ENCODE data around the gene GORASP2.
"Not testable (repeated sequence)": the region's sequence is repeated elsewhere in the genome, so short reads cannot be mapped to it uniquely, and the experiment has no call there.

The GORASP2 gene

DNA sequence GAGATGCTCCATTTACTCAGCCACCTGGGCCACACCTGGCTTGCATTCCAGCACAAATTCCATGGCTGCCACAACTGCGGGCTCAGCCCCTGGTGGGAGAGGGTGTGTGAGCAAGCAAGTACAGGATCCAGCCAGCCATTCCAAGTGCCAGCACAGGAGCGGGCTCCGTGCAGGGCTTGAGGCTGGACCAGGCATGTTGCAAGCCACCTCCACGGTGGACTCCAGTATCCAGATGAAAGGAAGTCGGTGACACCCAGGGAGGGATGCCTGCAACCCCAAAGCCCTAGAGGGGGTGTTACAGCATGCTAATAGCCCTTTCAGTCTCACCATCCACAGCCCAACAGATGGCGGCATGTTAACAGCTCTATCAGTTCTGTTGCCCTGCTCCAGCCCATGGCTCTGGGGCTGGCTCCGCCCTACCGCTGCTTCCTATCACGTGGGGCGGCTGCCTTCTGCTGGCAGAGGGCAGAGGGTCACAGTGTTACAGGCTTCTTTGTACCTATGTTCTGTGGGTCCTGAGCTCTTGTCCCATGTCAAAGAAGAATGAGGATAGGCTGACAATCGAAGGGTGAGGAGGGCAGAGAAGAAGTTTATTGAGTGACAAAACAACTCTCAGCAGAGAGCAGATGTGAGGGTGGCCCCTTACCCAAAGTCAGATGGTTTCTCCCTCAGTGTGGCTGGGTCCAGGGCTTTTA lies 11.7 kb upstream of the GORASP2 start:
- H3K27me3 ChIP-seq (replicated peaks; ENCODE audit: control insufficient read depth, insufficient read depth, low read length): no peaks in the 10 kb centered on the region
- H3K4me3 ChIP-seq (replicated peaks; ENCODE audit: low read depth, low read length): no peak overlapping the region
- TF ChIP-seq, protein P1, sequence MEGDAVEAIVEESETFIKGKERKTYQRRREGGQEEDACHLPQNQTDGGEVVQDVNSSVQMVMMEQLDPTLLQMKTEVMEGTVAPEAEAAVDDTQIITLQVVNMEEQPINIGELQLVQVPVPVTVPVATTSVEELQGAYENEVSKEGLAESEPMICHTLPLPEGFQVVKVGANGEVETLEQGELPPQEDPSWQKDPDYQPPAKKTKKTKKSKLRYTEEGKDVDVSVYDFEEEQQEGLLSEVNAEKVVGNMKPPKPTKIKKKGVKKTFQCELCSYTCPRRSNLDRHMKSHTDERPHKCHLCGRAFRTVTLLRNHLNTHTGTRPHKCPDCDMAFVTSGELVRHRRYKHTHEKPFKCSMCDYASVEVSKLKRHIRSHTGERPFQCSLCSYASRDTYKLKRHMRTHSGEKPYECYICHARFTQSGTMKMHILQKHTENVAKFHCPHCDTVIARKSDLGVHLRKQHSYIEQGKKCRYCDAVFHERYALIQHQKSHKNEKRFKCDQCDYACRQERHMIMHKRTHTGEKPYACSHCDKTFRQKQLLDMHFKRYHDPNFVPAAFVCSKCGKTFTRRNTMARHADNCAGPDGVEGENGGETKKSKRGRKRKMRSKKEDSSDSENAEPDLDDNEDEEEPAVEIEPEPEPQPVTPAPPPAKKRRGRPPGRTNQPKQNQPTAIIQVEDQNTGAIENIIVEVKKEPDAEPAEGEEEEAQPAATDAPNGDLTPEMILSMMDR (IDR thresholded peaks at IDR 0.05; ENCODE audit: insufficient read depth, low read length, poor library complexity, severe bottlenecking): no peak
- no peak for DNase-seq (ENCODE audit: extremely low read depth, insufficient read length)
- H3K36me3 ChIP-seq (ENCODE audit: control insufficient read depth, insufficient read depth, low read length): no peaks in the 10 kb centered on the region

DNA sequence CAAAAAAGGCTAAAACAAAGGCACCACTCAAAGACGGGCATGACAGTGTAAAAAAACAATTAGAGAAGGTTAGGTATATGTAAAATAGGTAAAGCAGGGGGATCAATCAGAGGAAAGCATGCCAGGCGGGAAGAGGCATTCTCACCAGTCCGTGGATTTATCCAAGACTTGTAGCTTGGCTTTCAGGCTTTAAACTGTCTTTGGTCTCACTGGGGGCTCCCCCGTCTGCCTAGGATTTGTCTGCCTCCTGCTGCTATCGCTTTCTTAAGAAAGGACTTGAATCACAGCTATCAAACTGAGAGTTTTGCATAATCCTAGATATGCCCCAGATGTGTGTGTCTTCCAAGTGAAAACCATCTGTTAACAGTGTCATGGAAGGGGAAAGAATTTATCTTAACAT lies 11.1 kb upstream of the GORASP2 start:
- DNase-seq (ENCODE audit: extremely low read depth, insufficient read length): no peak
- no peaks in the 10 kb centered on the region for H3K27me3 ChIP-seq (replicated peaks; ENCODE audit: control insufficient read depth, insufficient read depth, low read length)
- H3K4me3 ChIP-seq (replicated peaks; ENCODE audit: low read depth, low read length): no peak overlapping the region
- TF ChIP-seq, protein P1 (IDR thresholded peaks at IDR 0.05; ENCODE audit: insufficient read depth, low read length, poor library complexity, severe bottlenecking): no peak
- no peaks in the 10 kb centered on the region for H3K36me3 ChIP-seq (ENCODE audit: control insufficient read depth, insufficient read depth, low read length)

DNA sequence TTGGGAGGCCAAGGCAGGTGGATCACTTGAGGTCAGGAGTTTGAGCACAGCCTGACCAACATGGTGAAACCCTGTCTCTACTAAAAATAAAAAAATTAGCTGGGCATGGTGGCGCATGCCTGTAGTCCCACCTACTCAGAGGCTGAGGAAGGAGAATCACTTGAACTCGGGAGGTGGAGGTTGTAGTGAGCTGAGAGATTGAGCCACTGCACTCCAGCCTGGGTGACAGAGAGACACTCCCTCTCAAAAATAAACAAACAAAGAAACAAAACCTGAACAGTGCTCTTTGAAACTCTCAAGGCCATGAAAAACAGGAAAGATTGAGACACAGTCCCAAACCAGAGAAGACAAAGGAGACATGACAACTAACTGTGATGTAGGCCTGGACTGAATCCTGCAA lies 7.2 kb upstream of the GORASP2 start:
- not testable (repeated sequence) for H3K27me3 ChIP-seq (replicated peaks; ENCODE audit: control insufficient read depth, insufficient read depth, low read length); DNase-seq (ENCODE audit: extremely low read depth, insufficient read length); H3K4me3 ChIP-seq (replicated peaks; ENCODE audit: low read depth, low read length); H3K36me3 ChIP-seq (ENCODE audit: control insufficient read depth, insufficient read depth, low read length)

DNA sequence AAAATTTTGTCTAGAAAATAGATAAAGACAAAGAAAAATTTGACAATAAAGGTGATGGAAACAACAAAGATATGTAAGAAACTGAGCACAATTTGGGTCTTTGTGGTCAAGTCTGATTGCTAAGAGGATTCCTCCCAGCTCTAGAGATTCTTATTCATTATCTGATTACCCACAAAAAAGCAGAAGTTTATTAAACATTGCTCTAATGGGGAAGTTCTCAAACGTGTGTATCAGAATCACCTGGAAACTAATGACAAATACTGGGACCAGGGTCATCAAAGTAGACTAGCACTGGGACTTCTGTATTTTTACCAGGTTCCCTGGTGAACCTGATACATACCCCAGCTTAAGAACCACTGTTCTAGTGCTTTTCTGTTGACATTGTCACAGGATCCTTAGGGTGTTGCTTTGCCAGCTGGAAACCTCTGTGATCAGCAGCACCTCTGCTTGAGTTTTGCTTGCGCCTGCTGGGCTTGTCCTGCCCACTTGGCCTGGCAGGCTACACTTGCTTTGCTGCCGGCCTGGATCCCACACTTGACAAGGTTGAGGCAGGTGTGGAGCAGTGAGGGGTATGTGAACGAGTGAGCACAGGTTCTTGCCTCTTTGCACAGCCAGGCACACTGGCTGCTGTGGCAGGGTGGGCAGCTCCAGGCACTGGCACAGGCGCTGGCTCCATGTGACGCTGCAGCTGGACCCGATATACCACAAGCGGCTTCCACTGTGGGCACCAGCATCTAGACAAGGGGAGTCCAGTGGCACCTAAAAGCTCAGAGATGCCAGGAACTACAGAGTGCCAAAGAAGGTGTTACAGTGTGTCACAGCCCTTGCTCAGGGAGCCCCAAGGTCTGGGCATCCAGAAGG lies 6.2 kb upstream of the GORASP2 start:
- Histone ChIP-seq H3K27me3 (replicated peaks; ENCODE audit: control insufficient read depth, insufficient read depth, low read length) (no peaks in the 10 kb centered on the region), H3K4me3 (replicated peaks; ENCODE audit: low read depth, low read length) (no peak overlapping the region), H3K36me3 (ENCODE audit: control insufficient read depth, insufficient read depth, low read length) (no peaks in the 10 kb centered on the region)
- TF ChIP-seq, protein P1 (IDR thresholded peaks at IDR 0.05; ENCODE audit: insufficient read depth, low read length, poor library complexity, severe bottlenecking): no peak
- DNase-seq (ENCODE audit: extremely low read depth, insufficient read length): no peak

DNA sequence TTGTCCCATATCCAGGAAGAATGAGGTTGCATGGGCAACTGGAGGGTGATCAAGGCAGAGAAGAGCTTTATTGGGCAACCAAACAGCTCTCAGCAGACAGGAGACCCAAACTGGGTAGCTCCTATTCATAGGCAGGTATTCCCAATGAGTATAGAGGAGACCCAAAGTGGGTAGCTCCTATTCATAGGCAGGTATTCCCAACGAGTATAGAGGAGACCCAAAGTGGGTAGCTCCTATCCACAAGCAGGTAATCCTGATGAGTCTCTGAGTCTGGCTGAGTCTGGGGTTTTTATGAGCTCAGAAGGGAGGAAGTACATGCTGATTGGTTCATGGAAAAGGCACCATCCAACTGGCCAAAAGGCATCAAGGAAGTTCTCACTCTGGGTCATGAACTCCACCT lies 5.3 kb upstream of the GORASP2 start:
- no peaks in the 10 kb centered on the region for H3K36me3 ChIP-seq (ENCODE audit: control insufficient read depth, insufficient read depth, low read length)
- no peak overlapping the region for H3K4me3 ChIP-seq (replicated peaks; ENCODE audit: low read depth, low read length)
- DNase-seq (ENCODE audit: extremely low read depth, insufficient read length): no peak
- H3K27me3 ChIP-seq (replicated peaks; ENCODE audit: control insufficient read depth, insufficient read depth, low read length): no peaks in the 10 kb centered on the region
- TF ChIP-seq, protein P1 (IDR thresholded peaks at IDR 0.05; ENCODE audit: insufficient read depth, low read length, poor library complexity, severe bottlenecking): no peak

DNA sequence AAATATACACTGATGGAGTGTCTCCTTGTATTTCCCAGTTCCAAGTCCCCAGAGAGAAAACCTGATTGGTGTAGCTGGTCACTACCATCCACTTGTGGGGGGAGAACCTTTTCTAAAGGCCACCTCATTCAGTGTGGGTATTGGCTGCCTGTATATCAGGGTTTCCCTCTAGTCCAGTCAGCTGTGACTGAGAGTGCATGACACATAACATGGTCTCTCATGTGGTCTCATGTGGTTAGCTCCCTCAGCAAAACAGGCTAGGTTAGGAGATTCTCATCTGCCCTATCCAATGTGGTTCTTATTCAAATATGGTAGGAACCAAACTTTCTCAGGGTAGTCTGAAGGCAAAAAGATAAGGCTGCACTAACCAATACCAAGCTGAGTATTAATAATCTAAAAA lies 4.1 kb upstream of the GORASP2 start:
- Histone ChIP-seq H3K36me3 (ENCODE audit: control insufficient read depth, insufficient read depth, low read length) (no peaks in the 10 kb centered on the region), H3K27me3 (replicated peaks; ENCODE audit: control insufficient read depth, insufficient read depth, low read length) (no peaks in the 10 kb centered on the region), H3K4me3 (replicated peaks; ENCODE audit: low read depth, low read length) (no peak overlapping the region)
- TF ChIP-seq, protein P1 (IDR thresholded peaks at IDR 0.05; ENCODE audit: insufficient read depth, low read length, poor library complexity, severe bottlenecking): no peak
- no peak for DNase-seq (ENCODE audit: extremely low read depth, insufficient read length)
